Loucy (cell line): ENCODE measurements around the gene SOCS7.

Experiments used
- H2AFZ ChIP-seq: fragments of 200-600 bp; sonication (generic); 2 replicates; pipeline ENCODE4 v1.6.0; 2016; ENCODE audit warnings: antibody characterized with exemption, mild to moderate bottlenecking, low read length, moderate library complexity
- H3F3A ChIP-seq: fragments of 200-600 bp; 2 replicates; pipeline ENCODE4 v1.6.0; 2016; ENCODE audit warnings: antibody characterized with exemption, low read depth, mild to moderate bottlenecking
- H3K27me3 ChIP-seq: fragments of 200-600 bp; sonication (generic); 2 replicates; pipeline ENCODE4 v1.6.1; 2014; ENCODE audit warnings: low read length, mild to moderate bottlenecking; ENCODE audit not compliant: insufficient read depth, poor library complexity, severe bottlenecking
- H3K36me3 ChIP-seq: fragments of 200-600 bp; sonication (generic); 2 replicates; pipeline ENCODE4 v1.6.1; 2016; ENCODE audit warnings: low read length; ENCODE audit not compliant: insufficient read depth
- H3K4me1 ChIP-seq: fragments of 200-600 bp; sonication (generic); 2 replicates; pipeline ENCODE4 v1.5.1; 2014; ENCODE audit warnings: low read length, mild to moderate bottlenecking; ENCODE audit not compliant: insufficient read depth, poor library complexity, severe bottlenecking
- H3K4me2 ChIP-seq: fragments of 200-600 bp; sonication (generic); 2 replicates; pipeline ENCODE4 v1.6.0; 2014; ENCODE audit warnings: antibody characterized with exemption, low read length, low read depth, mild to moderate bottlenecking; ENCODE audit not compliant: poor library complexity, severe bottlenecking
- H3K4me3 ChIP-seq: fragments of 200-600 bp; sonication (generic); 2 replicates; pipeline ENCODE4 v1.5.1; 2014; ENCODE audit warnings: low read length, mild to moderate bottlenecking, mixed read lengths; ENCODE audit not compliant: poor library complexity, severe bottlenecking
- H3K79me2 ChIP-seq: fragments of 200-600 bp; sonication (generic); 2 replicates; pipeline ENCODE4 v1.6.1; 2014; ENCODE audit warnings: low read length; ENCODE audit not compliant: insufficient read depth
- H3K9ac ChIP-seq: fragments of 200-600 bp; sonication (generic); 2 replicates; pipeline ENCODE4 v1.6.0; 2014; ENCODE audit warnings: mild to moderate bottlenecking, low read depth, low read length, moderate library complexity; ENCODE audit not compliant: poor library complexity, severe bottlenecking
- H3K9me2 ChIP-seq: fragments of 200-600 bp; sonication (generic); replicated peaks from 2 replicates; pipeline ENCODE4 v1.6.1; 2016; ENCODE audit warnings: low read depth, low read length, mixed read lengths
- H3K9me3 ChIP-seq: fragments of 200-600 bp; sonication (generic); 2 replicates; pipeline ENCODE4 v1.6.1; 2014; ENCODE audit warnings: mild to moderate bottlenecking, antibody characterized with exemption, low read length, low read depth; ENCODE audit not compliant: insufficient read depth
- H4K20me1 ChIP-seq: fragments of 200-600 bp; sonication (generic); 2 replicates; pipeline ENCODE4 v1.6.0; 2014; ENCODE audit warnings: antibody characterized with exemption, low read length, mild to moderate bottlenecking; ENCODE audit not compliant: insufficient read depth, poor library complexity, severe bottlenecking
- CTCF ChIP-seq: fragments of 200-600 bp; sonication (generic); conservative IDR thresholded peaks from 2 replicates; pipeline ENCODE4 v1.5.1; 2014; ENCODE audit warnings: mild to moderate bottlenecking, antibody characterized with exemption, low read length
- EZH2phosphoT487 ChIP-seq: fragments of 200-600 bp; IDR thresholded peaks from 2 replicates; pipeline ENCODE4 v1.6.1; 2018; ENCODE audit warnings: antibody characterized with exemption, mild to moderate bottlenecking, moderate library complexity, borderline replicate concordance

SOCS7 gene

GRCh38 chr17:38419508-38419981 lies 67.9 kb downstream of the SOCS7 start:
- Histone ChIP-seq H3K9me3 (no peaks in the 10 kb centered on the region), H3K36me3 (no peaks in the 10 kb centered on the region), H3K4me1 (peaks cover 18% of the 10 kb centered on the region), H3F3A (no peaks in the 10 kb centered on the region), H3K9me2 (no peaks in the 10 kb centered on the region), H2AFZ (no peak overlapping the region), H3K9ac (no peak overlapping the region), H3K4me3 (no peak overlapping the region), H3K4me2 (peak overlapping the region; percentile 32), H3K79me2 (no peaks in the 10 kb centered on the region), H4K20me1 (no peaks in the 10 kb centered on the region), H3K27me3 (no peaks in the 10 kb centered on the region)
- TF ChIP-seq EZH2phosphoT487 (no peak), CTCF (no peak)

DNA sequence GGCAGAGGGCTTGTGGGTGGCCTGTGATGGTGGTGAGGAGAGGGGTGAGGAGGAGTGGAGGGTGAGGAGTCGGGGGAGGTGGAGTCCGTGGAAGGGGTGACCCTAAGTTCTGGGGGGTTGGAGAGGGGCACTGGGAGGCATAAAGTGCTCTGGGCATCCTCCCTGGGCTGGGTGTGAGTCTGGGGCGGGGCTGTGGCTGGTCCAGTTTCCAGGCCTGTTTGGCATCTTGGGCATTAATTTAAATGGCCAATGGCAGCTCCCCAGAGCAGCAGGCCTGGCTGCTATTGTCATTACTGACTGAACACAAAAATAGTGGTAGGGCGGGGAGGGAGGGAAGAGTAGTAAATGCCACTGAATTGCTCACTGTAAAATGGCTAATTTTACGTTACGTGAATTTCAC lies 68.9 kb downstream of the SOCS7 start:
- no peaks in the 10 kb centered on the region for H3K9me3 ChIP-seq
- TF ChIP-seq CTCF (no peak), EZH2phosphoT487 (no peak)
- no peaks in the 10 kb centered on the region for H3F3A ChIP-seq
- H3K9ac ChIP-seq = no peak overlapping the region
- H3K36me3 ChIP-seq = no peaks in the 10 kb centered on the region
- H3K4me2 ChIP-seq = no peak overlapping the region
- H4K20me1 ChIP-seq = no peaks in the 10 kb centered on the region
- no peaks in the 10 kb centered on the region for H3K79me2 ChIP-seq
- H3K4me1 ChIP-seq = peaks cover 10% of the 10 kb centered on the region
- no peaks in the 10 kb centered on the region for H3K27me3 ChIP-seq
- no peak overlapping the region for H3K4me3 ChIP-seq
- no peaks in the 10 kb centered on the region for H3K9me2 ChIP-seq
- no peak overlapping the region for H2AFZ ChIP-seq

- Histone ChIP-seq H3K9me3 (no peaks in the 10 kb centered on the region), H3K4me3 (no peak overlapping the region), H3K4me2 (no peak overlapping the region), H3K9me2 (no peaks in the 10 kb centered on the region), H3K9ac (no peak overlapping the region), H3K36me3 (no peaks in the 10 kb centered on the region), H3F3A (no peaks in the 10 kb centered on the region), H3K79me2 (no peaks in the 10 kb centered on the region), H4K20me1 (no peaks in the 10 kb centered on the region), H3K27me3 (no peaks in the 10 kb centered on the region), H3K4me1 (peaks cover 6% of the 10 kb centered on the region), H2AFZ (no peak overlapping the region)
- TF ChIP-seq EZH2phosphoT487 (no peak), CTCF (no peak)
Observed at GRCh38 chr17:38421171-38421841, 69.7 kb downstream of the SOCS7 start.
